H1 (cell line): ENCODE results near the gene DRC1.

ENCODE experiments used
- CTCF ChIP-seq, 3 experiments: IDR thresholded peaks; 1 replicate in 2 of 3; 2 replicates in 1 of 3; pipeline versions ENCODE4 v1.5.1 to v1.6.1; 2011; ENCODE audit warnings: low read length in 3 of 3, mild to moderate bottlenecking in 3 of 3, inconsistent platforms in 2 of 3, low read depth in 1 of 3, moderate library complexity in 1 of 3; ENCODE audit not compliant: insufficient read depth in 1 of 3; ENCODE audit errors: control extremely low read depth in 1 of 3
- HDAC2 ChIP-seq, 2 experiments: fragments of 300-600 bp in 1 of 2; sonication (generic) in 1 of 2; IDR thresholded peaks; 2 replicates each; pipeline ENCODE4 v1.6.1; 2011 to 2012; ENCODE audit warnings: low read depth in 2 of 2, low read length in 2 of 2, mild to moderate bottlenecking in 2 of 2, moderate library complexity in 2 of 2, borderline replicate concordance in 1 of 2, inconsistent platforms in 1 of 2

- TF ChIP-seq HDAC2 (IDR thresholded peaks at IDR 0.05; ENCODE audit: borderline replicate concordance in 1 of 2, low read depth in 2 of 2, low read length in 2 of 2): no peak
- TF ChIP-seq CTCF (IDR thresholded peaks at IDR 0.05; ENCODE audit: control extremely low read depth in 1 of 3, insufficient read depth in 1 of 3, low read depth in 1 of 3, low read length in 3 of 3): no peak
Observed at GRCh38 chr2:26455037-26455669, 53.4 kb downstream of the DRC1 start.
